SU-DHL-6 (cell line): ENCODE data around the gene PRKD1.

Experiments used
- H2AFZ ChIP-seq: fragments of 200-600 bp; sonication (generic); 2 replicates; pipeline ENCODE4 v1.6.1; 2014; ENCODE audit warnings: low read depth, mild to moderate bottlenecking, moderate library complexity, mixed read lengths, antibody characterized with exemption, low read length; ENCODE audit not compliant: severe bottlenecking
- H3F3A ChIP-seq: fragments of 200-600 bp; shearing (Covaris generic); 2 replicates; pipeline ENCODE4 v1.6.0; 2016; ENCODE audit warnings: antibody characterized with exemption, mild to moderate bottlenecking; ENCODE audit not compliant: insufficient read depth
- H3K27ac ChIP-seq: fragments of 200-600 bp; sonication (generic); 2 replicates; pipeline ENCODE4 v1.5.1; 2016; ENCODE audit warnings: low read depth, mild to moderate bottlenecking, low read length, moderate library complexity, mixed read lengths
- H3K27me3 ChIP-seq: fragments of 200-600 bp; sonication (generic), shearing (Covaris generic); 2 replicates; pipeline ENCODE4 v1.6.0; 2014; ENCODE audit warnings: mild to moderate bottlenecking, low read length
- H3K36me3 ChIP-seq: fragments of 200-600 bp; sonication (generic); 2 replicates; pipeline ENCODE4 v1.6.1; 2014; ENCODE audit warnings: mild to moderate bottlenecking, low read length, mixed read lengths
- H3K4me2 ChIP-seq: fragments of 300-600, 200-600 bp; shearing (Covaris generic), sonication (generic); 2 replicates; pipeline ENCODE4 v1.6.0; 2014; ENCODE audit warnings: low read length, low read depth, mild to moderate bottlenecking; ENCODE audit not compliant: poor library complexity, severe bottlenecking
- H3K4me3 ChIP-seq: fragments of 200-600 bp; sonication (generic); 2 replicates; pipeline ENCODE4 v1.5.1; 2014; ENCODE audit warnings: antibody characterized with exemption, low read length, mild to moderate bottlenecking, mixed read lengths; ENCODE audit not compliant: insufficient read depth, poor library complexity, severe bottlenecking
- H3K79me2 ChIP-seq: fragments of 200-600 bp; sonication (generic); 2 replicates; pipeline ENCODE4 v1.6.1; 2014; ENCODE audit warnings: mild to moderate bottlenecking, low read length, moderate library complexity; ENCODE audit not compliant: insufficient read depth
- H3K9ac ChIP-seq: fragments of 200-600 bp; sonication (generic); 2 replicates; pipeline ENCODE4 v1.7.0; 2014; ENCODE audit warnings: mild to moderate bottlenecking, low read length
- H3K9me2 ChIP-seq: fragments of 200-600 bp; sonication (generic); replicated peaks from 2 replicates; pipeline ENCODE4 v1.6.1; 2014; ENCODE audit warnings: low read length; ENCODE audit not compliant: insufficient read depth
- H3K9me3 ChIP-seq: fragments of 200-600 bp; sonication (generic); 2 replicates; pipeline ENCODE4 v1.6.1; 2014; ENCODE audit warnings: low read length, mixed read lengths; ENCODE audit not compliant: insufficient read depth
- H4K20me1 ChIP-seq: fragments of 200-600 bp; sonication (generic); 2 replicates; pipeline ENCODE4 v1.6.1; 2014; ENCODE audit warnings: low read depth, mild to moderate bottlenecking, antibody characterized with exemption, low read length, moderate library complexity, mixed read lengths
- EZH2phosphoT487 ChIP-seq: fragments of 200-600 bp; sonication (generic), shearing (Covaris generic); conservative IDR thresholded peaks from 2 replicates; pipeline ENCODE4 v1.6.1; 2018; ENCODE audit warnings: mild to moderate bottlenecking, antibody characterized with exemption, low read length, moderate library complexity, mixed read lengths
- TF ChIP-seq, protein P1 (sequence below): fragments of 200-600 bp; sonication (generic); IDR thresholded peaks from one replicate; pipeline ENCODE4 v1.5.1; 2017; ENCODE audit warnings: antibody characterized with exemption, mild to moderate bottlenecking, low read length, moderate library complexity; ENCODE audit not compliant: insufficient read depth, poor library complexity, severe bottlenecking

Gene PRKD1

DNA sequence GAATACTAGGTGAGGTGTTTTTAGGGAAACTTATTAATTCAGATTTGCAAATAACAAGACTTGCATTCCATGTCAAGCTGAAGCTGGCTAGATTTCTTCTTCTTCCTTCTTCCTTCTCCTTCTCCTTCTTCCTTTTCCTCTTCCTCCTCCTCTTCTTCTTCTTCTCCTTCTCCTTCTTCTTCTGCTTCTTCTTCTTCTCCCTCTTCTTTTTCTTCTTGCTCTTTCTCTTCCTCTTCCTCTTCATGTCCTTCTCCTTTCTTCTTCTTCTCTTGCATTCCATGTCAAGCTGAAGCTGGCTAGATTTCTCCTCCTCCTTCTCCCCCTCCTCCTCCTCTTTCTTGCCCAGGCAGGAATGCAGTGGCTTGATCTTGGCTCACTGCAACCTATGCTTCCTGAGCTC is 297.8 kb downstream of the PRKD1 start:
- Histone ChIP-seq H3F3A (no peaks in the 10 kb centered on the region), H3K4me2 (no peak overlapping the region), H3K9ac (no peak overlapping the region), H3K79me2 (no peaks in the 10 kb centered on the region), H3K36me3 (no peaks in the 10 kb centered on the region), H3K27me3 (no peaks in the 10 kb centered on the region), H3K9me3 (no peaks in the 10 kb centered on the region), H3K4me3 (no peak overlapping the region), H3K27ac (no peak overlapping the region), H3K9me2 (no peaks in the 10 kb centered on the region), H4K20me1 (no peaks in the 10 kb centered on the region), H2AFZ (no peak overlapping the region)
- TF ChIP-seq EZH2phosphoT487, result no peak
- TF ChIP-seq, protein P1, sequence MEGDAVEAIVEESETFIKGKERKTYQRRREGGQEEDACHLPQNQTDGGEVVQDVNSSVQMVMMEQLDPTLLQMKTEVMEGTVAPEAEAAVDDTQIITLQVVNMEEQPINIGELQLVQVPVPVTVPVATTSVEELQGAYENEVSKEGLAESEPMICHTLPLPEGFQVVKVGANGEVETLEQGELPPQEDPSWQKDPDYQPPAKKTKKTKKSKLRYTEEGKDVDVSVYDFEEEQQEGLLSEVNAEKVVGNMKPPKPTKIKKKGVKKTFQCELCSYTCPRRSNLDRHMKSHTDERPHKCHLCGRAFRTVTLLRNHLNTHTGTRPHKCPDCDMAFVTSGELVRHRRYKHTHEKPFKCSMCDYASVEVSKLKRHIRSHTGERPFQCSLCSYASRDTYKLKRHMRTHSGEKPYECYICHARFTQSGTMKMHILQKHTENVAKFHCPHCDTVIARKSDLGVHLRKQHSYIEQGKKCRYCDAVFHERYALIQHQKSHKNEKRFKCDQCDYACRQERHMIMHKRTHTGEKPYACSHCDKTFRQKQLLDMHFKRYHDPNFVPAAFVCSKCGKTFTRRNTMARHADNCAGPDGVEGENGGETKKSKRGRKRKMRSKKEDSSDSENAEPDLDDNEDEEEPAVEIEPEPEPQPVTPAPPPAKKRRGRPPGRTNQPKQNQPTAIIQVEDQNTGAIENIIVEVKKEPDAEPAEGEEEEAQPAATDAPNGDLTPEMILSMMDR, result no peak

DNA sequence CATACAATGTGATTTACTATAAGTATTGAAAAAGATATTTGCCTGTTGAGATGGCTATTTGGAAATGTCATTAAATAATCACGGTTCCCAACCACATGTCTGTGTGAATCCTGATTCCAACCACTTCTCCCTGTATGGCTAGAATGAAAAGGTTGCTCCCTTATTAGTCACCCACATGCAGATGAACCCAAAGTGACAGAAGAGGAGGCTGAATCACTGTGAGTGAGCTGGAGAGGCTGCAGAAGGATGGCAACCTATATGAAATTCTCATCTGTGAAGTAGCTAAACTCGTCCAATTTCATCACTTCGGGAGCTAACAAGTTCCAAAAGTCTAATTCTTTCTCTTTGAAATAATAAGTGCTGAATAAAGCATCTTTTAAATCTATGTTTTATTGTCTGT is 300.5 kb downstream of the PRKD1 start:
- Histone ChIP-seq H4K20me1 (no peaks in the 10 kb centered on the region), H3F3A (no peaks in the 10 kb centered on the region), H3K4me3 (no peak overlapping the region), H3K36me3 (no peaks in the 10 kb centered on the region), H3K9me2 (no peaks in the 10 kb centered on the region), H3K9ac (no peak overlapping the region), H2AFZ (no peak overlapping the region), H3K27ac (no peak overlapping the region), H3K27me3 (no peaks in the 10 kb centered on the region), H3K4me2 (no peak overlapping the region), H3K9me3 (no peaks in the 10 kb centered on the region), H3K79me2 (no peaks in the 10 kb centered on the region)
- TF ChIP-seq, protein P1, result no peak

DNA sequence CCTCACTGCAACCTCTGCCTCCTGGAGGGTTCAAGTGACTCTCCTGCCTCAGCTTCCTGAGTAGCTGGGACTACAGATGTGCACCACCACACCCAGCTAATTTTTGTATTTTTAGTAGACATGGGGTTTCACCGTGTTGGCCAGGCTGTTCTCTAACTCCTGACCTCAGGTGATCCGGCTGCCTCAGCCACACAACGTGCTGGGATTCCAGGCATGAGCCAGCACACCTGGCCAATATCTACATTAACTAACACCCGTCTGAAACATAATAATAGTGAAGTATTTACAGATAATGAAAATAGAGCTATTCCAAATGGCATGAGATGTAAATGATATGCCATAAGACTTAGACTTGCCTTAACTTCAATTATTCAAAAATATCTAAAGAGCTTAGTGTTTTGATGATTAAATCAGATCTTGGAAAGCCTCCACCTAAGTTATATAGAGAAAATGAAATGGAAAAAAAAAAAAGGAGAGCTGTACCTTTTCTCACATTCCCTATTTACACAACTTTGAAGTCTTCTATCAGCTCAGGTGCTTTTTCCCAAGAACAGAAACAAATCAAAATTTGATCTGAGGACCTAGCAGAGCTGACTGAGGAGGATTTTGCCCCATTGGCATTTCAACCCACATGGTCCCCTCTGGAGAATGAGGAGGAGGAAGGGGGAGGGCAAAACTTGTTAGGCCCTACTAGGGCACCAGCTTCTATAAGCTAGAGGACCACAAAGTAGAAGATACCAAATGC is 309.2 kb downstream of the PRKD1 start:
- Histone ChIP-seq H2AFZ (no peak overlapping the region), H3F3A (no peaks in the 10 kb centered on the region), H3K9me3 (no peaks in the 10 kb centered on the region), H3K27me3 (no peaks in the 10 kb centered on the region), H3K4me3 (no peak overlapping the region), H3K9me2 (no peaks in the 10 kb centered on the region), H3K79me2 (no peaks in the 10 kb centered on the region), H3K36me3 (no peaks in the 10 kb centered on the region), H4K20me1 (no peaks in the 10 kb centered on the region), H3K9ac (no peak overlapping the region), H3K27ac (no peak overlapping the region), H3K4me2 (no peak overlapping the region)
- no peak for TF ChIP-seq EZH2phosphoT487
- TF ChIP-seq, protein P1, result no peak
